Measurements from ENCODE around the gene AKR1D1.

AKR1D1 gene

DNA sequence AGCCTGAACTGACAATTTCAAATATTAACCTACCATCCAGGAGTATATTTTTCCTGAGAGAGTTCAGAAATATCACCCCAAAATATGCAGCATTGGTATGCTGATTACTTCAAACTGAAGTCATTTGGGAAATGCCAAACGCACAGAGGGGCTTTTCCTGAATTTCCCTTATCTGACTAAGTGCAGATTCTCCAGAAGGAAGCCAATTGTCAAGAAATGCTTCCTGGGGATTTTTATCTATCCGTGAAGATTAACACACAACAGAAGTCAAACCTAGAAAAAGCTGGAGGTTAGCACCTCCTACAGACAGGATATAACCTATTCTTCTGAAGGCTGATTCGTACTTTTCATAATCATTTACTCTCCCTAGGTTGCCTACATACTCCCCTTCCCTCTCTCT, 91.0 kb downstream of the AKR1D1 start:
- DNase-seq (ENCODE audit: low spot score) = no peak

DNA sequence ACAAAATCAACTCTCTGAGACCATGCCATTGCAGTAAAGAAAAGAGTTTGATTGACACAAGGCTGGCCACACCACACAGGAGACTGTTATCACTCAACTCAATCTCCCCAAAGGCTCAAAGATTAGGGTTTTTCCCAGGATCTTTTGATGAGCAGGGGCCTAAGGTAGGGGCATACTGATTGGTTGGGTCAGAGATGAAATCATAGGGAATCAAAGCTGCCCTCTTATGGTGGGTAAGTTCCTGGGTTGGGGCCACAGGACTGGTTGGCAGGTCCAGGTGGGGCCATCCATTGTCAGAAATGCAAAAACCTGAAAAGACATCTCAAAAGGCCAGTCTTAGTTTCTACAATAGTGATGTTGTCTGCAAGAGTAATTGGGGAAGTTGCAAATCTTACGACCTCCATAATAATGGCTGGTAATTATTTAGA, 91.6 kb downstream of the AKR1D1 start:
- DNase-seq (ENCODE audit: low spot score) = no peak

All from ecto neural progenitor cell (in vitro differentiated cells).